DND-41 (cell line): ENCODE data around the gene FAM222A.

ENCODE experiments used
- ATAC-seq: fragments of 200-7000 bp; cut with Tn5 transposase; 3 replicates; pipeline ENCODE4 v1.9.1; 2021; ENCODE audit warnings: low read depth; ENCODE audit not compliant: insufficient read depth
- DNase-seq: peaks from one replicate; pipeline ENCODE4 v3.0.0-alpha.2; 2020
- H2AFZ ChIP-seq: 2 replicates; pipeline ENCODE4 v1.6.0; 2012; ENCODE audit warnings: low read depth, low read length
- H3K27ac ChIP-seq: 2 replicates; pipeline ENCODE4 v1.5.1; 2012; ENCODE audit warnings: low read length, inconsistent platforms
- H3K27me3 ChIP-seq: fragments of 200-600 bp; sonication (generic); 2 replicates; pipeline ENCODE4 v1.6.0; 2012; ENCODE audit warnings: low read length, mild to moderate bottlenecking, inconsistent platforms; ENCODE audit not compliant: insufficient read depth, poor library complexity
- H3K36me3 ChIP-seq: 2 replicates; pipeline ENCODE4 v1.5.1; 2012; ENCODE audit warnings: low read length, inconsistent platforms; ENCODE audit not compliant: insufficient read depth
- H3K4me1 ChIP-seq: 2 replicates; pipeline ENCODE4 v1.5.1; 2012; ENCODE audit warnings: mild to moderate bottlenecking, low read length; ENCODE audit not compliant: insufficient read depth
- H3K4me2 ChIP-seq: 2 replicates; pipeline ENCODE4 v1.6.0; 2012; ENCODE audit warnings: mild to moderate bottlenecking, moderate library complexity, low read length, inconsistent platforms; ENCODE audit not compliant: insufficient read depth
- H3K4me3 ChIP-seq, 2 experiments: fragments of 200-600 bp in 1 of 2; shearing (Covaris generic) in 1 of 2; 2 replicates each; pipeline ENCODE4 v1.5.1; 2012 to 2016; ENCODE audit warnings: inconsistent platforms in 2 of 2, low read length in 2 of 2, mild to moderate bottlenecking in 2 of 2, low read depth in 1 of 2, moderate library complexity in 1 of 2
- H3K79me2 ChIP-seq: 2 replicates; pipeline ENCODE4 v1.6.0; 2012; ENCODE audit warnings: low read length, inconsistent platforms; ENCODE audit not compliant: insufficient read depth
- H3K9ac ChIP-seq: 2 replicates; pipeline ENCODE4 v1.6.0; 2012; ENCODE audit warnings: low read depth, mild to moderate bottlenecking, inconsistent platforms, low read length, moderate library complexity
- H3K9me3 ChIP-seq: 2 replicates; pipeline ENCODE4 v1.5.1; 2012; ENCODE audit warnings: low read length, moderate library complexity, mild to moderate bottlenecking, inconsistent platforms; ENCODE audit not compliant: insufficient read depth, severe bottlenecking
- H4K20me1 ChIP-seq: 2 replicates; pipeline ENCODE4 v1.6.0; 2012; ENCODE audit warnings: low read length; ENCODE audit not compliant: insufficient read depth
- CTCF ChIP-seq: IDR thresholded peaks from 2 replicates; pipeline ENCODE4 v1.5.1; 2012; ENCODE audit warnings: borderline replicate concordance, low read length, moderate library complexity, mild to moderate bottlenecking; ENCODE audit not compliant: poor library complexity, severe bottlenecking; ENCODE audit errors: extremely low read depth
- EZH2 ChIP-seq: IDR thresholded peaks from 3 replicates; pipeline ENCODE4 v1.6.1; 2012; ENCODE audit warnings: borderline replicate concordance, low read depth, mild to moderate bottlenecking, moderate library complexity, low read length, inconsistent platforms; ENCODE audit not compliant: severe bottlenecking

Gene FAM222A

DNA sequence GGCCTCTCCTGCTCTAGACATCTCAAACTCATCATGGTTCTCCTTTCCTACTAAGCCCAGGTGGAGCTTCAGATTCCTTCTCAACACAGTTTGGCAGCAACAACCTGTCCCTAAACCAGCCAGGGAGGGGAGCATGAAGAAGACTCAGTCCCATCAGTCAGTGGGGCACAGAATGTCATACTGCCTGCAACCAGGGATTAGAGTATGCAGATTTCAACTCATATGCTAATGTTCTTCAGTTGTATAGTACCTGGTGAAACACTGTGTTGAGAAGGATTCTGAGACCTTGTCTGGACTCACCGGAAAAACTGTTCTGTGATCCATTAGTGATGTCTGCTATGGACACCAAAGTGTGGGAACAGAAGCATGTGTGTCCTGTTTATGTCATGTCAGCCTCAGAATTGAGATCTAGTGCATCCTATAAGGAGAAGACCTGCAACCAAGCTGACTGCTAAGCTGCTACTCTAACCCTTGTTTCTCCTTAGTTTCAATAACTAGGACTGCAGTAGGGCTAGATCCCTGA is 76.0 kb downstream of the FAM222A start:
- peaks cover 2% of the 10 kb centered on the region; the same call in 1 of the 2 replicates for H4K20me1 ChIP-seq
- no peak overlapping the region for H3K9ac ChIP-seq
- H3K4me2 ChIP-seq: no peak overlapping the region
- H3K79me2 ChIP-seq: no peaks in the 10 kb centered on the region
- H3K27ac ChIP-seq: no peak overlapping the region
- no peak for ATAC-seq
- no peaks in the 10 kb centered on the region for H3K36me3 ChIP-seq
- no peak for DNase-seq
- H3K4me3 ChIP-seq: no peak overlapping the region
- TF ChIP-seq CTCF: no peak
- TF ChIP-seq EZH2: no peak
- H3K27me3 ChIP-seq: no peaks in the 10 kb centered on the region
- H3K9me3 ChIP-seq: no peaks in the 10 kb centered on the region
- no peaks in the 10 kb centered on the region for H3K4me1 ChIP-seq
- H2AFZ ChIP-seq: no peak overlapping the region

DNA sequence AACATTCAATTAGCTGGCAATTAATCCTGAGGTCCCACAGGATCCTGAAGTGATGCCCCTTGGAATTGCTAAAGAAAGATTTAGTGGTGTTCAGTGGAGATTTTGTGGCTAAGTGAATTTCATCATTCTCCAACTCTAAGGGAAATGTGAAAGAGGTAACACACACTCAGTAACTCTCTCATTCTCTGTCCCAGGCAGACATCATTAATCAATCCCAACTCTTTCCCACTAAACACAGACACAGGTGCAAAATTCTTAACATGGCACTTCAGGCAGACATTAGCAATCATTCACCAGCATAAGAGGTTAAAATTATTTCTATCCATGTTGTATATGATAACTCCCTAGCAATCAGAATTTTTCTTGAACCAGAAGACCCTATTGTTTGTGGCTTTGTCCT is 79.4 kb downstream of the FAM222A start:
- ATAC-seq (no peak), DNase-seq (no peak)
- no peak overlapping the region for H3K4me2 ChIP-seq
- H3K4me3 ChIP-seq: no peak overlapping the region
- H3K4me1 ChIP-seq: no peaks in the 10 kb centered on the region
- no peaks in the 10 kb centered on the region for H3K27me3 ChIP-seq
- H3K9me3 ChIP-seq: no peaks in the 10 kb centered on the region
- no peaks in the 10 kb centered on the region for H3K79me2 ChIP-seq
- H2AFZ ChIP-seq: no peak overlapping the region
- no peak overlapping the region for H3K27ac ChIP-seq
- no peaks in the 10 kb centered on the region for H3K36me3 ChIP-seq
- H3K9ac ChIP-seq: no peak overlapping the region
- no peak for TF ChIP-seq EZH2
- no peak for TF ChIP-seq CTCF
- peaks cover 2% of the 10 kb centered on the region; the same call in 1 of the 2 replicates for H4K20me1 ChIP-seq

DNA sequence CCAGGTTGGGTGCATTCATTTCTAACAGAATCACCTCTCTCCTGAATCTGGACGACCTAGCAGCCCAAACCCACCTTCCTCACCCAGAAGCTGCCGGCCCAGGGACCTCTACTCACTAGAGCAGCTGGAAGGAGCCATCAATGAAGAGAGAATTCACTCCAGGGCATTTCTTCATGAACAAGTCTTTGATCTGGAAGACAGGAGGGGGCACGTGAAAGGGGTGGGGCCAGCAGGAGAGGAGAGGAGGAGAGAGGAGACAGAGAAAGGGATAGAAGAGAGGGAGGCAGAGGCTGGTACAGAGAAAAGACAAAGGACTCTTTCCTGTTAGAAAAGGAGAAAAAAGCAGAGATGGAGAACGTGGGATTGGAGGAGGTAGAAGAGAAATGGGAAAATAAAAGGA is 79.8 kb downstream of the FAM222A start:
- Histone ChIP-seq H3K36me3 (no peaks in the 10 kb centered on the region), H3K4me1 (no peaks in the 10 kb centered on the region), H3K79me2 (no peaks in the 10 kb centered on the region), H3K4me2 (no peak overlapping the region), H3K9ac (no peak overlapping the region), H2AFZ (no peak overlapping the region), H3K9me3 (no peaks in the 10 kb centered on the region), H3K4me3 (no peak overlapping the region), H3K27me3 (no peaks in the 10 kb centered on the region), H3K27ac (no peak overlapping the region), H4K20me1 (peaks cover under 1% of the 10 kb centered on the region; the same call in 1 of the 2 replicates)
- no peak for ATAC-seq
- no peak for TF ChIP-seq EZH2
- TF ChIP-seq CTCF: no peak
- no peak for DNase-seq
